ENCODE measurements around the gene ETF1. TPM values are rescaled to one million over a fixed set of nuclear protein-coding genes. Genes with fewer than 3 reads are reported as not detected.

ETF1 gene
- total and polyA plus RNA-seq, 9 of the 15 experiments (the other 6 are each of a cell fraction or from before 2014, with no cell fraction given) = 53.7 to 209 (median 164) TPM

DNA sequence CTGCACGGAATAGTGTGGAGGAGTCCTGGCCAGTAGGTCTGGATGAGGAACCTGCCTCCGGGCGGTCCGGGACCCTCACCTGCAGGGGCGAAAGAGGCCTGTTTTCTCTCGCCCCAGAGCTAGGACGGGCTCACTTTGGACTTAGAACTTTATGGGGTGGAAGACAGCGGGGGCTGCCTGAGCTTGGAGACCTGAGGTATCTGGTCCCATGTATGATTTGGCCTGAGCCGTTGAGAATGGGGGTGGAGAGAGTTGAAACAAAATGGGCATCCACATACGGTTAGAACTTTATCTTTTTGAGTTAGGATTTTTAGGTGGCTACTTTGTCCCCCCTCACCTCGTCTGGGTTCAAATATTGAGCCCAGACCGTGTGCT, 681 bp upstream of the ETF1 start (continued):
- TF ChIP-seq, protein P1, sequence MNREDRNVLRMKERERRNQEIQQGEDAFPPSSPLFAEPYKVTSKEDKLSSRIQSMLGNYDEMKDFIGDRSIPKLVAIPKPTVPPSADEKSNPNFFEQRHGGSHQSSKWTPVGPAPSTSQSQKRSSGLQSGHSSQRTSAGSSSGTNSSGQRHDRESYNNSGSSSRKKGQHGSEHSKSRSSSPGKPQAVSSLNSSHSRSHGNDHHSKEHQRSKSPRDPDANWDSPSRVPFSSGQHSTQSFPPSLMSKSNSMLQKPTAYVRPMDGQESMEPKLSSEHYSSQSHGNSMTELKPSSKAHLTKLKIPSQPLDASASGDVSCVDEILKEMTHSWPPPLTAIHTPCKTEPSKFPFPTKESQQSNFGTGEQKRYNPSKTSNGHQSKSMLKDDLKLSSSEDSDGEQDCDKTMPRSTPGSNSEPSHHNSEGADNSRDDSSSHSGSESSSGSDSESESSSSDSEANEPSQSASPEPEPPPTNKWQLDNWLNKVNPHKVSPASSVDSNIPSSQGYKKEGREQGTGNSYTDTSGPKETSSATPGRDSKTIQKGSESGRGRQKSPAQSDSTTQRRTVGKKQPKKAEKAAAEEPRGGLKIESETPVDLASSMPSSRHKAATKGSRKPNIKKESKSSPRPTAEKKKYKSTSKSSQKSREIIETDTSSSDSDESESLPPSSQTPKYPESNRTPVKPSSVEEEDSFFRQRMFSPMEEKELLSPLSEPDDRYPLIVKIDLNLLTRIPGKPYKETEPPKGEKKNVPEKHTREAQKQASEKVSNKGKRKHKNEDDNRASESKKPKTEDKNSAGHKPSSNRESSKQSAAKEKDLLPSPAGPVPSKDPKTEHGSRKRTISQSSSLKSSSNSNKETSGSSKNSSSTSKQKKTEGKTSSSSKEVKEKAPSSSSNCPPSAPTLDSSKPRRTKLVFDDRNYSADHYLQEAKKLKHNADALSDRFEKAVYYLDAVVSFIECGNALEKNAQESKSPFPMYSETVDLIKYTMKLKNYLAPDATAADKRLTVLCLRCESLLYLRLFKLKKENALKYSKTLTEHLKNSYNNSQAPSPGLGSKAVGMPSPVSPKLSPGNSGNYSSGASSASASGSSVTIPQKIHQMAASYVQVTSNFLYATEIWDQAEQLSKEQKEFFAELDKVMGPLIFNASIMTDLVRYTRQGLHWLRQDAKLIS (CRISPR knock-in tag; IDR thresholded peaks at IDR 0.05) = peak; percentile 37; the same call in 1 of the 2 replicates
- TF ChIP-seq HOXB6 (CRISPR knock-in tag; IDR thresholded peaks at IDR 0.05; ENCODE audit: borderline replicate concordance) = no peak
- TF ChIP-seq CBX5 (IDR thresholded peaks at IDR 0.05; ENCODE audit: borderline replicate concordance, low read depth) = no peak
- 0 out of 2 replicates have a peak, but pooled peaks have one; percentile 25 for TF ChIP-seq HLTF (IDR thresholded peaks at IDR 0.05)
- no peak for TF ChIP-seq HEY1 (CRISPR knock-in tag; IDR thresholded peaks at IDR 0.05; ENCODE audit: borderline replicate concordance)
- TF ChIP-seq NCOR1 (IDR thresholded peaks at IDR 0.05) = no peak; the same call in 1 of the 2 replicates
- peak; percentile 53; the same call in 1 of the 2 replicates for TF ChIP-seq ATF1 (CRISPR knock-in tag; IDR thresholded peaks at IDR 0.05)
- TF ChIP-seq ATF1 (tag; IDR thresholded peaks at IDR 0.05) = no peak
- TF ChIP-seq BRD4 (IDR thresholded peaks at IDR 0.05) = peak; percentile 62; the same call in 1 of the 2 replicates
- TF ChIP-seq SIRT6 (IDR thresholded peaks at IDR 0.05; ENCODE audit: low read depth, low read length) = no peak
- TF ChIP-seq, protein P2, sequence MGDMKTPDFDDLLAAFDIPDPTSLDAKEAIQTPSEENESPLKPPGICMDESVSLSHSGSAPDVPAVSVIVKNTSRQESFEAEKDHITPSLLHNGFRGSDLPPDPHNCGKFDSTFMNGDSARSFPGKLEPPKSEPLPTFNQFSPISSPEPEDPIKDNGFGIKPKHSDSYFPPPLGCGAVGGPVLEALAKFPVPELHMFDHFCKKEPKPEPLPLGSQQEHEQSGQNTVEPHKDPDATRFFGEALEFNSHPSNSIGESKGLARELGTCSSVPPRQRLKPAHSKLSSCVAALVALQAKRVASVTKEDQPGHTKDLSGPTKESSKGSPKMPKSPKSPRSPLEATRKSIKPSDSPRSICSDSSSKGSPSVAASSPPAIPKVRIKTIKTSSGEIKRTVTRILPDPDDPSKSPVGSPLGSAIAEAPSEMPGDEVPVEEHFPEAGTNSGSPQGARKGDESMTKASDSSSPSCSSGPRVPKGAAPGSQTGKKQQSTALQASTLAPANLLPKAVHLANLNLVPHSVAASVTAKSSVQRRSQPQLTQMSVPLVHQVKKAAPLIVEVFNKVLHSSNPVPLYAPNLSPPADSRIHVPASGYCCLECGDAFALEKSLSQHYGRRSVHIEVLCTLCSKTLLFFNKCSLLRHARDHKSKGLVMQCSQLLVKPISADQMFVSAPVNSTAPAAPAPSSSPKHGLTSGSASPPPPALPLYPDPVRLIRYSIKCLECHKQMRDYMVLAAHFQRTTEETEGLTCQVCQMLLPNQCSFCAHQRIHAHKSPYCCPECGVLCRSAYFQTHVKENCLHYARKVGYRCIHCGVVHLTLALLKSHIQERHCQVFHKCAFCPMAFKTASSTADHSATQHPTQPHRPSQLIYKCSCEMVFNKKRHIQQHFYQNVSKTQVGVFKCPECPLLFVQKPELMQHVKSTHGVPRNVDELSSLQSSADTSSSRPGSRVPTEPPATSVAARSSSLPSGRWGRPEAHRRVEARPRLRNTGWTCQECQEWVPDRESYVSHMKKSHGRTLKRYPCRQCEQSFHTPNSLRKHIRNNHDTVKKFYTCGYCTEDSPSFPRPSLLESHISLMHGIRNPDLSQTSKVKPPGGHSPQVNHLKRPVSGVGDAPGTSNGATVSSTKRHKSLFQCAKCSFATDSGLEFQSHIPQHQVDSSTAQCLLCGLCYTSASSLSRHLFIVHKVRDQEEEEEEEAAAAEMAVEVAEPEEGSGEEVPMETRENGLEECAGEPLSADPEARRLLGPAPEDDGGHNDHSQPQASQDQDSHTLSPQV (IDR thresholded peaks at IDR 0.05) = no peak
- no peak for TF ChIP-seq GABPA (tag; conservative IDR thresholded peaks at IDR 0.05; ENCODE audit: low read depth)
- TF ChIP-seq, protein P3, sequence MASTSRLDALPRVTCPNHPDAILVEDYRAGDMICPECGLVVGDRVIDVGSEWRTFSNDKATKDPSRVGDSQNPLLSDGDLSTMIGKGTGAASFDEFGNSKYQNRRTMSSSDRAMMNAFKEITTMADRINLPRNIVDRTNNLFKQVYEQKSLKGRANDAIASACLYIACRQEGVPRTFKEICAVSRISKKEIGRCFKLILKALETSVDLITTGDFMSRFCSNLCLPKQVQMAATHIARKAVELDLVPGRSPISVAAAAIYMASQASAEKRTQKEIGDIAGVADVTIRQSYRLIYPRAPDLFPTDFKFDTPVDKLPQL (IDR thresholded peaks at IDR 0.05; ENCODE audit: extremely low read depth, insufficient read length) = no peak
- peak; percentile 53 for TF ChIP-seq SAP30 (IDR thresholded peaks at IDR 0.05; ENCODE audit: borderline replicate concordance, insufficient read depth, low read depth, low read length, poor library complexity, severe bottlenecking)
- TF ChIP-seq, protein P4, sequence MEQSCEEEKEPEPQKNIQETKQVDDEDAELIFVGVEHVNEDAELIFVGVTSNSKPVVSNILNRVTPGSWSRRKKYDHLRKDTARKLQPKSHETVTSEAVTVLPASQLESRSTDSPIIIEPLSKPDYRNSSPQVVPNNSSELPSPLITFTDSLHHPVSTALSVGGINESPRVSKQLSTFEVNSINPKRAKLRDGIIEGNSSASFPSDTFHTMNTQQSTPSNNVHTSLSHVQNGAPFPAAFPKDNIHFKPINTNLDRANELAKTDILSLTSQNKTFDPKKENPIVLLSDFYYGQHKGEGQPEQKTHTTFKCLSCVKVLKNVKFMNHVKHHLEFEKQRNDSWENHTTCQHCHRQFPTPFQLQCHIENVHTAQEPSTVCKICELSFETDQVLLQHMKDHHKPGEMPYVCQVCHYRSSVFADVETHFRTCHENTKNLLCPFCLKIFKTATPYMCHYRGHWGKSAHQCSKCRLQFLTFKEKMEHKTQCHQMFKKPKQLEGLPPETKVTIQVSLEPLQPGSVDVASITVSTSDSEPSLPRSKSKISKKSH (CRISPR knock-in tag; IDR thresholded peaks at IDR 0.05) = no peak
- no peak for TF ChIP-seq LEF1 (IDR thresholded peaks at IDR 0.05)
